Caco-2 (cell line): ENCODE data around the gene RCAN1. TPM values are rescaled to one million over a fixed set of nuclear protein-coding genes. Genes with fewer than 3 reads are reported as not detected.
A peak's percentile ranks its signal among the peaks of the same experiment; 100 is the strongest.

Source experiments
- BruUV-seq: library from RNA; stranded (reverse); fragments of 400-500 nt; replicated peaks from 2 replicates; lab custom pipeline; 2021; lab: Mats Ljungman, UMichigan
- CTCF ChIA-PET: fragments of 300-600 bp; sonication (Branson Sonifier 250); formaldehyde crosslinking; loops from one replicate; lab custom pipeline; 2022; ENCODE audit warnings: antibody characterized with exemption; lab: Charles Lee
- POLR2A ChIA-PET: fragments of 300-600 bp; sonication (Branson Sonifier 250); formaldehyde crosslinking; loops from one replicate; lab custom pipeline; 2022; ENCODE audit warnings: antibody characterized with exemption; lab: Charles Lee
- DNase-seq, 2 experiments: peaks; one replicate each; pipeline versions ENCODE4 v3.0.0 to v3.0.0-alpha.2; 2020 to 2022
- H3K27me3 ChIP-seq: replicated peaks from 2 replicates; pipeline ENCODE4 v1.6.0; 2011; ENCODE audit warnings: low read length; ENCODE audit not compliant: control insufficient read depth, insufficient read depth
- H3K36me3 ChIP-seq: 2 replicates; pipeline ENCODE4 v1.5.1; 2011; ENCODE audit warnings: low read length; ENCODE audit not compliant: control insufficient read depth, insufficient read depth
- H3K4me1 ChIP-seq: fragments of 250-450 bp; sonication (Bioruptor Pico); 2 replicates; pipeline ENCODE4 v1.5.1; 2020; ENCODE audit warnings: mild to moderate bottlenecking
- H3K4me3 ChIP-seq: 2 replicates; pipeline ENCODE4 v1.5.1; 2011; ENCODE audit warnings: low read depth, mild to moderate bottlenecking, control low read depth, low read length
- H3K9me3 ChIP-seq: fragments of 250-450 bp; sonication (Bioruptor Pico); 2 replicates; pipeline ENCODE4 v1.5.1; 2020; ENCODE audit warnings: mild to moderate bottlenecking, moderate library complexity
- H3K27ac Mint-ChIP-seq: one replicate; pipeline ENCODE4 v1.8.0; 2022; ENCODE audit warnings: mixed read lengths; ENCODE audit not compliant: unreplicated experiment
- H3K27me3 Mint-ChIP-seq: one replicate; pipeline ENCODE4 v1.8.0; 2022; ENCODE audit warnings: mixed read lengths; ENCODE audit not compliant: insufficient read depth, unreplicated experiment
- H3K36me3 Mint-ChIP-seq: one replicate; pipeline ENCODE4 v1.8.0; 2022; ENCODE audit warnings: mild to moderate bottlenecking, mixed read lengths; ENCODE audit not compliant: insufficient read depth, unreplicated experiment
- H3K4me1 Mint-ChIP-seq: one replicate; pipeline ENCODE4 v1.8.0; 2022; ENCODE audit warnings: low read depth, mixed read lengths; ENCODE audit not compliant: unreplicated experiment
- H3K4me3 Mint-ChIP-seq: one replicate; pipeline ENCODE4 v1.8.0; 2022; ENCODE audit warnings: mild to moderate bottlenecking, moderate library complexity, mixed read lengths; ENCODE audit not compliant: unreplicated experiment
- H3K9me3 Mint-ChIP-seq: one replicate; pipeline ENCODE4 v1.8.0; 2022; ENCODE audit warnings: mixed read lengths; ENCODE audit not compliant: unreplicated experiment
- CTCF ChIP-seq, 2 experiments: fragments of 200-600 bp in 1 of 2; IDR thresholded peaks; 1 replicate in 1 of 2; 2 replicates in 1 of 2; pipeline versions ENCODE4 v1.5.1 to v1.8.0; 2011 to 2022; ENCODE audit warnings: antibody characterized with exemption in 1 of 2, control low read depth in 1 of 2, inconsistent platforms in 1 of 2, low read depth in 1 of 2, low read length in 1 of 2, mild to moderate bottlenecking in 1 of 2, moderate library complexity in 1 of 2; ENCODE audit not compliant: insufficient read depth in 1 of 2, severe bottlenecking in 1 of 2, unreplicated experiment in 1 of 2
- intact Hi-C: fragments of 100-400 bp; cut with micrococcal nuclease; formaldehyde crosslinking; loops from one replicate; pipeline ENCODE4 v1.10.0; 2022; ENCODE audit not compliant: unreplicated experiment
- total RNA-seq: library from RNA; stranded (reverse); gene quantifications from 2 replicates; pipeline ENCODE4 v1.2.3, GENCODE V29; 2022

Gene RCAN1
- total RNA-seq, 1 experiment from 2014 or later = 29.4 TPM

- no peak overlapping the region for H3K4me3 Mint-ChIP-seq
- H3K27me3 Mint-ChIP-seq = no peaks in the 10 kb centered on the region
- DNase-seq = no peak
- Histone ChIP-seq H3K9me3 (no peaks in the 10 kb centered on the region), H3K27me3 (no peaks in the 10 kb centered on the region; the same call in 1 of the 2 replicates), H3K4me1 (peaks cover 14% of the 10 kb centered on the region; the same call in 1 of the 2 replicates), H3K36me3 (no peaks in the 10 kb centered on the region), H3K4me3 (no peak overlapping the region)
- no peaks in the 10 kb centered on the region for H3K9me3 Mint-ChIP-seq
- TF ChIP-seq CTCF (IDR thresholded peaks at IDR 0.05; ENCODE audit: insufficient read depth in 1 of 2, low read depth in 1 of 2, low read length in 1 of 2, severe bottlenecking in 1 of 2, unreplicated experiment in 1 of 2) = no peak
- CTCF ChIA-PET = no interaction called here
- POLR2A ChIA-PET = no interaction called here
- BruUV-seq = no TSS peak
- no peaks in the 10 kb centered on the region for H3K36me3 Mint-ChIP-seq
- peak overlapping the region; percentile 53 for H3K27ac Mint-ChIP-seq
- intact Hi-C loops = no loop called here
- peaks cover 16% of the 10 kb centered on the region for H3K4me1 Mint-ChIP-seq
Observed at GRCh38 chr21:34596561-34597271, 18.2 kb downstream of the RCAN1 start.

GRCh38 chr21:34595457-34595856 is 19.5 kb downstream of the RCAN1 start:
- CTCF ChIA-PET = no interaction called here
- H3K4me3 Mint-ChIP-seq = no peak overlapping the region
- H3K36me3 ChIP-seq = no peaks in the 10 kb centered on the region
- POLR2A ChIA-PET = interaction anchor here (0.7 kb wide), 1 partner anchor 69 kb away, joined by 3 read pairs; no protein-coding TSS in a partner anchor
- no peaks in the 10 kb centered on the region for H3K27me3 Mint-ChIP-seq
- H3K4me3 ChIP-seq = no peak overlapping the region
- DNase-seq = peak; percentile 27 to 51
- TF ChIP-seq CTCF (IDR thresholded peaks at IDR 0.05; ENCODE audit: insufficient read depth in 1 of 2, low read depth in 1 of 2, low read length in 1 of 2, severe bottlenecking in 1 of 2, unreplicated experiment in 1 of 2) = no peak
- peaks cover 16% of the 10 kb centered on the region for H3K4me1 Mint-ChIP-seq
- intact Hi-C loops = no loop called here
- H3K36me3 Mint-ChIP-seq = no peaks in the 10 kb centered on the region
- no TSS peak for BruUV-seq
- no peaks in the 10 kb centered on the region; the same call in 1 of the 2 replicates for H3K27me3 ChIP-seq
- no peaks in the 10 kb centered on the region for H3K9me3 Mint-ChIP-seq
- no peak overlapping the region for H3K27ac Mint-ChIP-seq
- no peaks in the 10 kb centered on the region for H3K9me3 ChIP-seq
- H3K4me1 ChIP-seq = peaks cover 14% of the 10 kb centered on the region; the same call in 1 of the 2 replicates

GRCh38 chr21:34594566-34595234 is 20.2 kb downstream of the RCAN1 start:
- Histone ChIP-seq H3K4me3 (no peak overlapping the region), H3K27me3 (no peaks in the 10 kb centered on the region), H3K36me3 (no peaks in the 10 kb centered on the region), H3K4me1 (peaks cover 14% of the 10 kb centered on the region; the same call in 1 of the 2 replicates), H3K9me3 (no peaks in the 10 kb centered on the region)
- Mint-ChIP-seq H3K4me1 (peaks cover 16% of the 10 kb centered on the region), H3K27me3 (no peaks in the 10 kb centered on the region), H3K36me3 (no peaks in the 10 kb centered on the region), H3K27ac (no peak overlapping the region), H3K9me3 (no peaks in the 10 kb centered on the region), H3K4me3 (no peak overlapping the region)
- BruUV-seq = no TSS peak
- intact Hi-C loops = no loop called here
- DNase-seq = no peak
- CTCF ChIA-PET = no interaction called here
- no peak for TF ChIP-seq CTCF (IDR thresholded peaks at IDR 0.05; ENCODE audit: insufficient read depth in 1 of 2, low read depth in 1 of 2, low read length in 1 of 2, severe bottlenecking in 1 of 2, unreplicated experiment in 1 of 2)
- POLR2A ChIA-PET = interaction anchor here (0.7 kb wide), 1 partner anchor 68 kb away, joined by 3 read pairs; no protein-coding TSS in a partner anchor
